Measurements from ENCODE around the gene BMP7.
"Not testable (repeated sequence)": the region's sequence is repeated elsewhere in the genome, so short reads cannot be mapped to it uniquely, and the experiment has no call there.

BMP7 gene

DNA sequence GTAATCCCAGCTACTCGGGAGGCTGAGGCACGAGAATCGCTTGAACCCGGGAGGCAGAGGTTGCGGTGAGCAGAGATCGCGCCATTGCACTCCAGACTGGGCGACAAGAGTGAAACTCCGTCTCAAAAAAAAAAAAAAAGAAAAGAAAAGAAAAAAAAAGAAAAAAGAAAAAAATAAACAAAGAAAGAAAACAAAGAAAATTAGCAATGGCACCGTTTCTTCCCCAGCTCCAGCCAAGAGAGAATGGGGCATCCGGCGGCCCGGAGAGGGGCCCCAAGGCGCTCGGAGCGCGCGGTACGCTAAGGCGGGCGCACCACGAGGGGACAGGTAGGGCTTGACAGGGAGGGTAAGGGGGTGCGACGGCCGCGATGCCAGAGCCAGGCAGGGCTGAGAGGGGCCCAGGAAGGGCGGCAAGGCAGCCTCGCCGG, 1.5 kb downstream of the BMP7 start:
- not testable (repeated sequence) for DNase-seq

DNA sequence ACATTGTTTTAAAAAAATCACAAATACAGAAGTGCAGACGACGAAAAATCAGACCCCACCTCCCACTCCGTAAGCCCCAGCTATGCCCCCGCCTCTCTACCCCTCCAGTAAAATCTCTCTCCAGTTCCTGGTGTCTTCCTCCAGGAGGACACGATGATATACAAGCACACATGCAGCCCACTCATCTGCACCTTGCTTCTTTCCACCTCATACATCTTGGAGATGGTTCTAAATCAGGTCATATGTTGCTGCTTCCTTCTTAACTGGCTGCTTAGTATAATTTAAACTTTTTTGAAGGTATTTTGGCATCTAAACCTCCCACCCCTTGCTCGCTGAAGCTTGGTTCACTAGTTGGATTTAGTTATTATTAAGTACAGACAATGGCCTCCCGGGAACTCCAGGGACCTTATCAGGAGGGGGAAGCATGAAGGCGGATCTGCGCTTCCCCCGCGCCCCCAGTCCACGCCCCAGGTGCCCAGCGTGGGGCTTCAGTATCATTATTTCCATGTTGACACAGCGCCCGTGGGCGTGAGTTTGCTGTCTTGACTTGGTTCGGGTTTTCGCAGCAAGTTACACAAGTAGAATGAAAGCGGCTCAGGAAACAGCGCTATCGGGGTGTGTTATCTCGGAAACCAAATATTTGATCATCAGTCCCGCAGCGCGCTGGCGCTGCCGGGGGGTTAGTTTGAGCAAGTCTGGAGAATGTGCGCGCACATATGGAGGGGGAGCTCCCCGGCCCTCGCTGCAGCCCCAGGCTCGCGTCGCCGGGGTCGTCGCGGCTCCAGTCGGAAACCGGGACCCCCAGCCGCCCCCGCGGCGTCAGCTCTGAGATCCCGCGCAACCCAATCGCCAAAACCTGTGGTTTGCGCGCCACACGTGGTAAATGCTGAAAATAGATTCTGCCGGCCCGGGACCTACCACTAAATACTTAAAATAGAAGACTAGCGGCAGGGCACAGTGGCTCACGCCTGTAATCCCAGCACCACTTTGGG, 2.3 kb downstream of the BMP7 start:
- no peak for DNase-seq

DNA sequence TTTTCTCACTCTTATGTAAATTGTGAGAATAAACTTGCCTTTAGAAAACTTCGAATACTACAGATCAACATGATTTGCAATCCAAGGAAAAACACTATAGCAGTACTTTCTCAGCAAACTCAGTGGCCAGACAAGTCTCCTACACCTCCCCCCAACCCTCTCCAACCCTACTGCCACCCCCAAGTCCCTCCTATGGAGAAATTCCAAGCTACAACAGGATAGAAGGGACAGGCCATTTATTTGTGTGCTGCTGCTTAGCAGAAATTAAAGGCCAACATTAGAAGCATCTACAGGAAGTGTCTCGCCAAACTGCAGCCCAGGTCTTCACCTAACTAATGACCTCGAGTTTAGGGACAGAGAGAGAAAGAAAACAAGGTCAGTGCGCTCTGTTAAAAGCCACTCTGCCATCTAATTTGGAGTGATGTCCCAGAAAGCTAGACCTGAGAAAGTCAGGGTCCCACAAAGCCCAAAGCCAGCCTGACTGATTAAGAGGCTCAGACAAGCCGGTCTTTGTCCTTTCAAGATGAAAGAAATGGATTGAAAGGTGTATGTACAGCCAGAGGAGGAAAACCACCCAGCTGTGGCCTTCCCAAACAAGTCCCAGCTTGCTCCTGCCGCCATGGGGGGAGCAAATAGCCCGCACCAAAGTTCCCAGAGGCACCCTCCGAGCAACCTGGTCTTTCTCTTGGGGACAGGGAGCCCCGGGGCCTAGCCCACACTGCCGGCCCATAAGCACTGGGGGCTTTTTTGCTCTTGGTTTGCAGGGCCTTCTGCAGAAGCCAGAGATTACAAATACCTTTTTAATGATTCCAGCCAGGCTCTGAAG, 3.4 kb downstream of the BMP7 start:
- DNase-seq = no peak

DNA sequence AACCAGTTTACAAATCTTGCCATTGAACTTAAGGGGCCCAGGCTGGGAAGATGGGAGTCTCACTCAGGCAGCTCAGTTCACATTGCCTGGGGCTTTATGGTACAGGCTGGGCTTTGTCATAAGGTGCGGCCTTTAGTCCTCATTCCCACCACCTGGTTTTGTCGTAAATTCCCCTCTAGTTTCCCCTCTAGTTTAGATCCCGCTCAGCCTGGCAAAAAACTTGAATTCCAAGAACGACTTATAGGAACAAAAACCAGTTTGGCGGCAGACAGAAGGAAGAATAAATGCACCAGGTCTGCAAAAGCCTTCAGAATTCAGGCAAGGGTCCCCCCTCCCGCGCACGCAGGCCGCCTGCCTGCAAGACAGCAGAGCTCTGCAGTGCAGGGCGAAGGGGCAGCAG, 4.1 kb downstream of the BMP7 start:
- DNase-seq = no peak

DNA sequence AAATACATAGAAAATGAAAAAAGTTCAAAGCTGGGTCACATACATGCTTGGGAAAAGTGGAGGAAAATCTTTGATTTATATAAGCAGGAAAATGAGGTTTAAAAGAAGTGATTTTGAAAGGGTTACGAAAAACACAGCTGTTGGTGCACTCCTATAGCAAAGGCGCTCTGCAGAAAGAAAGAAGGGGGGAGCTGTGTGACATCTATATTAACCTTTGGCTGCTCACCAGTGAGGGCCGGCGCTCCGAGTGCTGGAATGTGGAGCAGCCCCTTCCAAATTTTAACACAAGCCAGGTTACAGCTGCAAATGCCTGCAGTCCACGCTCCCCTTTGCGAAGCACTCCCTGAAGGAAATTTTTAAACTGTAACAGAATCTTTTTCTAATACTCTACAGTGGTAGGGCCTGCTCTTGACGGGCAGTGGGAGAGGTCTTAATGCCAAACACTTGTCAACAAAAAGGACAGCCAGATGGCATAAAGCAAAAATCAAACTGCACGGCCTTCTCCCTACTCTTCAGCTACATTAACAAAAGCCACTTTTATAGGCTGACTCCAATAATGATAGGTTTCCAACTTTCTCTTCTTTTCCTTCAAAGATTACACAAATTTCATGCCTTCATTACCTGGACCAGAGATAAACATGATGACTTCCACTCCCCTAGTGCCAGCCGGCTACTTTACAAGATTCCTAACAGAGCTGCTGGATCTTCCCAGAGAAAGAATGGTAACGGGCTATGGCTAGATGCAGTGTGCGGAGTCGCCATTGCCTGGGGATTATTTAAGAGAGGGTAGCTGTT, 4.8 kb downstream of the BMP7 start:
- no peak for DNase-seq

DNA sequence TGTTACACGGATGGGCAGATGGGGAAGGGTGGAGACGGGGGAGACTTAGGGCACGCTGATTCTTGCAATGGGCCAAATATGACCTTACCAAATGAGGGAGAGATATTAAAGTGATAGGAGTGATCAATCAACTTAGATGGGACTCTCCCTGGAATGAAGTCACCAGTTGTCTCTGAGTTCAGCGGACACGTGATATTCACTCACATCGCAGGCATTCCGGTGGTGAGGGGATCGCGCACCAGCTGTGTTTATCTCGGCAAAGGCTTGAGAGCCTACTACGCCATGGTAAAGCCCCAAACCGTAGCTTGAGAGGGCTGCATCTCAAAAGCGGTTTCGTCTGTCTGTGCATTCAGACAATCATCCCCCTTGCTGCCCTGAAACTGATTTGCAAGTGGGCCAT, 5.5 kb downstream of the BMP7 start:
- DNase-seq = no peak

DNA sequence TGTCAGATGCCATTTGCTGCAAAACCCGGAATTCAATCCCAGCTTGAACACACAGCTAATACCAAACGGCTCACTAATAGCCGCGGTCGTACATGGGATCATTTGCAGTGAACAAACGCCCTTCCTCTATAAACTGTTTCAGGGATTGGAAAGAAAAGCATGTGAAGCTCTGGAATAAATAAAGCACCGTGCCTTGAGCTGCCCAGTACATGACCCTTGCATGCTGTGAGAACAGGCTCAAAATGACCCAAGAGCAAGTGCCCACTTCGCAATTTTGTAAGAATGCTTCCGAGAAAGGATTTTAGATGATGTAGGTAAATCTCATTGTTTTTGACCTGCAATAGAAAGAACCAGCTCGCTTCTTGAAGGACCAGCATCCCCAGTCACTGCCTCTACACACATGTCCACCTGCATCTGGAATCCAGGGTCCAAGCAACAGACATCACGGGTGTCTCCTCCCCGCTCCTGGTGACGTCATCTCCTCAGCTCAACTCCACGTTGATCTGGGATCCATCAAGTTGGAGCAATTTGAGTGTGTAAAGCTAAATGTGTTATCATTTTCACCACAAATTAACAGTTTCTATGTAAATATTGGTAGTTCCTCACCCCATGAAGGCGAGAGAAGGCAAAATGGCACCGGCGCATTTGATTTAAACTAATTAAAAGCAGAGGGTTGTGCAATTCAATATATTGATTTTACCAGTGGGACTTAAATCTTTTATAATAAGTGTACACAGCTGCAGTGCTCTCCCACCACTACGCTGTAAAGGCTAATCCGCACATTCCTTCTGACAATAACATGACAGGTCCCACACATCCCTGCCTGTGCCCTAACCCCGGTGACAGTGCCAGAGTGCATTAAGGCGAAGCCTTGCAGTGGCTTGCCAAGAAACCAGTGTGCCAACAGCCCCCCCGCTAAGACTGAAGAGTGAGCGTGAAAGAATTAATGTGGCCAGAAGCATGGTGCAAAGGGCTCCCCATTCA, 6.2 kb downstream of the BMP7 start:
- DNase-seq = no peak

DNA sequence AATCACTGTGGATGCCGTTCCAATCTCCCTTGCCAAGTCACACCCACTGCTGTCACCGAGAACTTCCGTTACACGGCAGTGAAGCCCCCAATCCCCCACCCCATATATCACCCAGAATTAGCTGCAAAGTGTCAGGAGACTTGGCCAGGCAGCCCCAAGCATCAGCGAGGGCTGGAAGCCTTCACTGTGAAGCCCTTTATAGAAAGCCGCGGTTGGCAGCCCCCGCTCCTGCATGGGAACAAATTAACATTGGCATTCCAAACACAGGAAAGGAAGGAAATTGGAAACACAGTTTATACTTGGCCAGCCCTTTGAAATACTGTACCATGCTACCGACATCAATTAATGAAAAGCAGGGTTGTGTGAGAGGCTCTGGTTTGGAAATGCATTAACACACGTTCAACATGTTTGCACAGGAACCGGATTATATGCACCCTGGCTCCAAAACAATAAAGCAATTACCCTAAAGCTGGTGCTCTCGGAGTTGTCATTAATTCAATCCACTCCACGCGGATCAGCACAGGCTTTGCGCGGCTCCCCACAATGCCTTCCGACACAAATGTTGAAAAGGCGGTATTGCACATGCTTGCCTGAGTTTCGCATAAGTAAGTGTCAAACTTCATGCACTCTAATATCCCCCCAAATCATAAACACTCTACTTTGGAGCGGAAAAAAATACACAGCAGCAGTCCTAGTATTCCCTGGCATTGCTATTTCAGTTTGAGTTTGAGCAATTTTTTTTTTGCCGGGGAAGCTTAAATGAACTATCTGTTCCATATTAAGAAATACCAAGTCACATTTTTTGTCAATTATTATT, 7.1 kb downstream of the BMP7 start:
- DNase-seq = no peak

DNA sequence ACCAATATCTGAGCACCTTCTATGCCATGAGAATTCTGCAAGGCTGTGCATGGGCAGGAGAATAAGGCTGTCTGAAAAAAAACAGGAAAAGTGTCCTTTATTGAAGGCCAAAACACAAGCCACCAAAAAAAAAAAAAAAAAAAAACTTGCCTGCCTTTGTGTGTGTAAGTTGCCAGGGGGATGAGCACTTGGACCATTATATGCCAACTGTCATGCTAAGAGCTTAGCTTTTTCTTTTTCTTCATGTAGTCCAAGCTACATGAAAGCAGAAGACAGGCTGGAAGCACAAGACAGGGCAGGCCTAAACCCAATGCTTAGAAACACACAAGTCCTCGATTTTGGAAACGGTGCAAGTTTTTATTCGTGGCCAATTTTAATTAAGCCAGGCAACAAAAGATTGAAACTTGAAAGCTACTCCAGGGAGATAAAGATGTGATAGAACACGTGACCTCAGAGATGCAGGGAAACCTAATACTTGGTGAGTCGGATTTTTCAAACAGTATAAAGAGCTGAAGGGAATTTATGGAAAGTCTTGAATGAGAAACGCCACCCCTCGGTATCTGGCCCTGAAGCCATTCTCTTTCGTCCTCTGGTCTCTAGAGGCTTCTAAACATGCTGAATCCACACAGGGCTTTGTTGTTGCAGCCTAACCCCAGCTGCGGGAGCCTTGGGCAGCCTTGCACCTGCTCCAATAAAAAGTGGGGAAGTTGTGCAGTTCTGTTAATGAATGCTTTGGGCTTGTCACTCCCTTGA, 8.6 kb downstream of the BMP7 start:
- DNase-seq = no peak

DNA sequence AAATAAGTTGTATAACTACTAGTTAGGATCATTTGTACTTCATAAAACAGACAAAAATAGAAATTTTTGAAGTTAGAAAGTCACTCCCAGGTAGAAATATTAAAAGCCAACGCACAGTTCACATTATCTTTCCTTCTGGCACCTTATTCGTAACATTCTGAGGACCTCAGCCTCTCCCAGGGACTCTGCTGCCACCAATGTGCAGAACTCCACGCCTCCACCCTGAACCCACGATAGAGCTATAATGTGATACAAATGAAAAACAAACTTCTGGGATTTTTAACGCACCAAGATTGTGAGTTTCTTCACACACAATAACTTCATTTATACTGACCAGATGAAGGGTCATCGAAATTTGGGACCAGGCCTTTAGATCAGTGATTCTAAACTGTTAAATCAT, 9.5 kb downstream of the BMP7 start:
- DNase-seq = no peak

DNA sequence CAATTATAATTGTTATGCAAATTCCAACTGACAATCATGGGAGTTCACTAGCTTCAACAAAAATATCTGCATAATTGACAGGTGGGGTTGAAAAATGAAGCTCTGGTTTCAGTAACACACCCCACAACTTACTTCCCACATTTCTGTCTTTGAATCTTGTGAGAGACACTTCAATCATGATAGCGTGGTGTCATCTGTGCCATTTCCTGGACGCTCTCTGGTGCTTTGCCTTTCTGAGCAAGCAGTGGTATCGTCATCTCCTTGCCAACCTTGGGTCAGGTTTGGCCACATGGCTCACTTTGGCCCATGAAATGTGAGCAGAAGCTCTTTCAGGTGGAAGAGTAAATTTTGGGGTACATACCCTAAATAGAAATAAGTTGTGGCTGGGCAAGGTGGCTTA, 10.2 kb downstream of the BMP7 start:
- DNase-seq = no peak

DNA sequence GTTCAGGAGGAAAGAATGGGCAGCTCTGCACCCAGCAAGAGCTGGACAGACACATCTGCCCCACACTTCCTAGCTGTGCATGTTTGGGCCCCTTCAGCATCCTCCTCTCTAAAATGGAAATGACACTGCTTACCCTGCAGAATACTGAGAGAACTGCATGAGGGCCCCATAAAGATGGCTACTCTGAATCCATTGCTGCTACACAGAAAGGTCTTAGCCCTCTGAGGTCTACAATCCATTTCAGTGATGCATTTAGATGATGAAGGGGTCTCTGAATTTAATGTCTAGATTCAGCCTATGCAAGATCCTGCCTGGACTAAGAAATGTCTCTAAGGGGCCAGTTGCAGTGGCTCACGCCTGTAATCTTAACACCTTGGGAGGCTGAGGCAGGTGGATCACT, 11.3 kb downstream of the BMP7 start:
- DNase-seq = no peak

DNA sequence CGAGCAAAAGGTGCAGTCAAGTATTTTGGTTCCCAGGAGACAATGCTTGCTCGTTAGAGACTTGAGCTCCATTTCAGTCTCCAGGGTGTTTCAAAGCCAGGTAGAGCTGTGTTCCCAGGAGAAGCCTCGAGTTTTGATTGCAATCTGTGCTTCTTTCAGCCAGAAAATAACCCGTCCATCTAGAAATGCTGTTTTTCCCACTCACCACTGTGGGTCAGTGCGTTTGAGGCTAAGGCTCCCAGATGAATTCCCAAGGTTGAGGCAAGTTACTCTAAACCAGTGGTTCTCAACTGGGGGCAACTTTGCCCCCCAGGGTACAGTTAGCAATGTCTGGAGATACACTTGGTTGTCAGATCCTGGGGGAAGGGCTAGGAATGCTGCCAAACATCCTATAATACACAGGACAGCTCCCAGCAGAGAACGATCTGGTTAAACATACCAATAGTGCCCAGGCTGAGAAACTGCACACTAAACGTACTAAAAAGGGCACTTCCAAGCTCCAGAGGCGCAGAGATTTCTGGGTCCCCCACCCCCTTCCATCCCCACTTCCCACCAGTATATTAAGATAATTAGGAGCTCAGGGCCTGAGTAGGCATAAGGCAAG, 13.8 kb downstream of the BMP7 start:
- DNase-seq = no peak

DNA sequence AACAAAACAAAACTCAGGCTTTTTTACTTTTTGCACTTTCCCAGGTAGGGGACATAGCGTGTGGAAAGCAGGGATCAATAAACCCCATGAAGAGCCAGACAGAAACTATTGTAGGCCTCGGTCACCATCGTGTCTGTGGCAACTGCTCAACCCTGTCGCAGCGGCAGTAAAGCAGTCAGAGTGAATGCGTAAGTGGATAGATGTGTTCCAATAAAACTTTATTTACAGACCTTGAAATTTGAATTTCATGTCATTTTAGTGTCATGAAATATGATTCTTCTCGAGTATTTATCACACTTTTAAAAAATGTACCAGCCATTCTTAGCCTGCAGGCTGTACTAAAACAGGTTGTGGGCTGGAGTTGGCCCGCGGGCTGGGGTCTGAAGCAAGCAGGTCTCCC, 14.5 kb downstream of the BMP7 start:
- no peak for DNase-seq

DNA sequence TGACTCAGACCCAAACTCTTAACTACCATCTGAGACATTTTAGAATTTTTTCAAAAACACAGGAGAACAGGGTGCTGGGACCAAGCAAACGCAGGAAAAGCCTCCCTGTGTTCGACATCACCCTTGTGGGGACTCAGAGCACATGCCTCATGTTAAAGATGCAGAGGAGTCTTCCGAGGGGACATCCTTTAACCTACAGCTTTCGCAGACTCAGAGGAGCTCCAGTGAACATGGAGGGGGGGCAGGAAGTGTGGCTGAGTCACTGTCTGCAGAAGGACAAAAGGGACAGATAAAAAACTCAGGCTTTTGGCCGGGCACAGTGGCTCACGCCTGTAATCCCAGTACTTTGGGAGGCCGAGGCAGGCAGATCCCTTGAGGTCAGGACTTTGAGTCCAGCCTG, 15.1 kb downstream of the BMP7 start:
- DNase-seq = no peak

DNA sequence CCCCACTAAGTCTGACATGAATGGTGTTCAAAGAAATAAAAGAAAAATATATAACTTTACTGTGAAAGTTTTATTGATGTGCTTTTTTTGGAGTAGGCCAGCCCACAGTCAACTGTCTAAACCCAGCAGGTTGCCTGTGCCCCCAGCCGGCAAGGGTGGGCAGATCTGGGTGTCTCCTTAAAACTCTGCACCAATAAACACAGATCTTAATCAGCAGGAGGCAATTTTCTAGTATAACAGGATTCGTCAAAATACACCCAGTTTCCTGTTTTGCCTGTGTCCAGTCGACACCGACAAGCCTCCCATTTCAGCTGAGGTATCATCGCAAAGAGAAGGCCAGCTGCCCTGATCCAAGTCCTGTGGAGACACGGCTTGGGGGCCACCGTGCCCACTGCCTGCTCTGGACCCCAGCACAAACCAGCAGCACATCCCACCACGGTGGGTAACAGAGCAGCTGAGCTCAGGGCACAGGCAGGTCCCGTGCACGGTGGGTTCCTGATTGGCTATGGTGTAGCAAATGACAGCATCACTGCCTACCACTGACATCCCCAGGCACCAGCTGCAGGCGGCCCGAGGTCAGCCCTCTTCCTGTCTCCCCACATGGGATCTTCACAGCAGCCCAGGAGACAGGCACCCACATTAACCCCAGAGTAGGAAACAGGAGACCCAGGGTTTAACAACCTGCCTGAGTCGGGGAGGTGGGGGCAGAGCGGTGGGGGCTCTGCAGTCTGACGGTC, 15.7 kb downstream of the BMP7 start:
- DNase-seq = no peak

DNA sequence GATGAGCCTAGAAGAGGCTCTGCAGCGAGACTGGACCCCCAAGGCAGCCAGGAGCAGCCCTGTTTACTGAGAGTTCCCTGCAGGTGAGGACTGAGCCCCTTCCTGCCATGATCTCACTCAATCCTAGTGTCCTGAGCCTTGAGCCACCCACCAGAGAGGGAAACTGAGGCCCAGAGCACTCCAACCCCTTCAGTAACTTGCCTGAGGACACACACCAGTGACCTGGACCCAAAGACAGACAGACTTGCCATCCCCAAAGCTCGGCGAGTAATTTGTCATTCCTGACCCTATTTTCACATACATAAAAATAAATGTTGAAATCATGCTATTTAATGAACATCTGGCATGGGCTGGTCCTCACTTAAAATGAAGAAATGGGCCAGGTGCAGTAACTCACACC, 16.7 kb downstream of the BMP7 start:
- DNase-seq = no peak

DNA sequence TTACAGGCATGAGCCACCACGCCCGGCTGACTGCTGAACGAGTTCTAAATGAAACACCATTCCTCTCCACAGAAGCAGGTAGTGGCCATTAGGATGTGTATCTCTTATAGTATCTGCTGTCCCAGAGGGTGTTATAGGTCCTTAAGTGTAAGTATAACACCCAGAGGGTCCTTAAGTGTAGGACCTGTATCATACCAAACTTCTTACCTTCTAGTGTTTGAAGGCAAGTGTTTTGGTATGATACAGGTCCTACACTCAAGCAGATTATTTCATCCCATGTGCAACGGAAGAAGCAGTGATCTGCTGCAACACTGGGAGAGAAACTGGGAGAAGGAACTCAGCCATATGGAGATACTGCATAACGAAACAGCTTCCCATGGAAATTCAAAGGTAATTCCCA, 17.4 kb downstream of the BMP7 start:
- no peak for DNase-seq

Data from cerebellar nuclear complex (tissue), 1 donor.